HCT116 (cell line): ENCODE results near the gene SLC7A7. TPM values are rescaled to one million over a fixed set of nuclear protein-coding genes. Genes with fewer than 3 reads are reported as not detected.

ENCODE experiments used
- ATAC-seq: fragments of 200-7000 bp; cut with Tn5 transposase; 2 replicates; pipeline ENCODE4 v1.9.1; 2020; ENCODE audit warnings: mild to moderate bottlenecking, moderate library complexity
- BruUV-seq: library from RNA; stranded (reverse); fragments of 400-500 nt; replicated peaks from 2 replicates; lab custom pipeline; 2021; lab: Mats Ljungman, UMichigan
- CTCF ChIA-PET: fragments of 300-600 bp; sonication (Branson Sonifier 250); formaldehyde crosslinking; loops from one replicate; lab custom pipeline; 2021; ENCODE audit warnings: antibody characterized with exemption; lab: Charles Lee
- POLR2A ChIA-PET: fragments of 300-600, 350-600 bp; sonication (Branson Sonifier 250); formaldehyde crosslinking; loops from one replicate; lab custom pipeline; 2021; ENCODE audit warnings: antibody characterized with exemption; lab: Charles Lee
- RAD21 ChIA-PET, 2 experiments: fragments of 300-600 bp; sonication (Branson Sonifier 250); formaldehyde crosslinking; loops; one replicate each; lab custom pipeline; 2023; ENCODE audit warnings: low total read pairs in 2 of 2; ENCODE audit not compliant: uncharacterized antibody in 2 of 2, unreplicated experiment in 2 of 2, low non-redundant PET in 1 of 2; lab: Charles Lee
- DNase-seq: peaks from one replicate; pipeline ENCODE4 v3.0.0-alpha.2; 2010; ENCODE audit warnings: low read depth, low spot score
- H2AFZ ChIP-seq: fragments of 200-600 bp; shearing (Covaris generic), sonication (generic); 2 replicates; pipeline ENCODE4 v1.6.1; 2017; ENCODE audit warnings: low read depth, mixed run types, mixed read lengths, antibody characterized with exemption, low read length; ENCODE audit not compliant: poor library complexity, severe bottlenecking
- H3K27ac ChIP-seq: 2 replicates; pipeline ENCODE4 v1.5.1; 2012; ENCODE audit warnings: low read depth, low read length
- H3K27me3 ChIP-seq: fragments of 200-600 bp; sonication (generic); 2 replicates; pipeline ENCODE4 v1.6.1; 2016; ENCODE audit warnings: mixed run types, low read length, mixed read lengths; ENCODE audit not compliant: insufficient read depth
- H3K36me3 ChIP-seq, 2 experiments: fragments of 200-500 bp in 1 of 2; fragments of 200-600 bp in 1 of 2; sonication (Bioruptor generic) in 1 of 2; sonication (generic) in 1 of 2; 2 replicates each; pipeline versions ENCODE4 v1.5.1 to v1.6.1; 2014 to 2016; ENCODE audit warnings: low read length in 2 of 2, inconsistent platforms in 1 of 2, mixed read lengths in 1 of 2, mixed run types in 1 of 2; ENCODE audit not compliant: insufficient read depth in 2 of 2, control insufficient read depth in 1 of 2
- H3K4me1 ChIP-seq, 2 experiments: fragments of 200-600 bp in 1 of 2; sonication (generic) in 1 of 2; 2 replicates each; pipeline versions ENCODE4 v1.5.1 to v1.6.1; 2012 to 2017; ENCODE audit warnings: low read length in 2 of 2, inconsistent platforms in 1 of 2, mild to moderate bottlenecking in 1 of 2, mixed read lengths in 1 of 2, mixed run types in 1 of 2, moderate library complexity in 1 of 2; ENCODE audit not compliant: insufficient read depth in 2 of 2, control insufficient read depth in 1 of 2
- H3K4me2 ChIP-seq: fragments of 200-600 bp; sonication (generic); 2 replicates; pipeline ENCODE4 v1.6.1; 2017; ENCODE audit warnings: mixed run types, low read length, mixed read lengths
- H3K4me3 ChIP-seq, 2 experiments: fragments of 200-600 bp in 1 of 2; sonication (generic) in 1 of 2; replicated peaks in 1 of 2; 2 replicates each; pipeline ENCODE4 v1.5.1; 2011 to 2016; ENCODE audit warnings: low read length in 2 of 2, control low read depth in 1 of 2, low read depth in 1 of 2, mild to moderate bottlenecking in 1 of 2, mixed read lengths in 1 of 2, mixed run types in 1 of 2
- H3K79me2 ChIP-seq: fragments of 200-600 bp; sonication (generic); 2 replicates; pipeline ENCODE4 v1.6.1; 2017; ENCODE audit warnings: mild to moderate bottlenecking, mixed run types, low read length, moderate library complexity, mixed read lengths; ENCODE audit not compliant: insufficient read depth
- H3K9ac ChIP-seq: fragments of 200-600 bp; sonication (generic); 2 replicates; pipeline ENCODE4 v1.6.1; 2016; ENCODE audit warnings: low read length, mixed read lengths
- H3K9me2 ChIP-seq: fragments of 200-600 bp; sonication (generic), shearing (Covaris generic); 2 replicates; pipeline ENCODE4 v1.6.1; 2017; ENCODE audit warnings: mixed run types, mild to moderate bottlenecking, moderate library complexity; ENCODE audit not compliant: insufficient read depth
- H3K9me3 ChIP-seq, 2 experiments: fragments of 200-500 bp in 1 of 2; fragments of 200-600 bp in 1 of 2; sonication (Bioruptor generic) in 1 of 2; sonication (generic) in 1 of 2; 2 replicates each; pipeline ENCODE4 v1.6.1; 2014 to 2017; ENCODE audit warnings: low read length in 2 of 2, mixed read lengths in 2 of 2, inconsistent platforms in 1 of 2, low read depth in 1 of 2, mild to moderate bottlenecking in 1 of 2, mixed run types in 1 of 2, moderate library complexity in 1 of 2; ENCODE audit not compliant: control insufficient read depth in 1 of 2, insufficient read depth in 1 of 2
- H4K20me1 ChIP-seq: fragments of 200-600 bp; sonication (generic), shearing (Covaris generic); 2 replicates; pipeline ENCODE4 v1.6.1; 2017; ENCODE audit warnings: mixed run types, mild to moderate bottlenecking, moderate library complexity; ENCODE audit not compliant: insufficient read depth
- ATF3 ChIP-seq: IDR thresholded peaks from 2 replicates; pipeline ENCODE4 v1.6.1; 2012
- CBX3 ChIP-seq: IDR thresholded peaks from 2 replicates; pipeline ENCODE4 v1.6.1; 2012; ENCODE audit warnings: low read depth
- CEBPB ChIP-seq: IDR thresholded peaks from 2 replicates; pipeline ENCODE4 v1.6.1; 2012; ENCODE audit warnings: low read depth
- CTCF ChIP-seq, 3 experiments: fragments of 200-600 bp in 1 of 3; sonication (generic) in 1 of 3; IDR thresholded peaks in 2 of 3; conservative IDR thresholded peaks in 1 of 3; 2 replicates each; pipeline ENCODE4 v1.5.1; 2012 to 2017; ENCODE audit warnings: low read depth in 2 of 3, low read length in 2 of 3, antibody characterized with exemption in 1 of 3, borderline replicate concordance in 1 of 3, control low read depth in 1 of 3, mild to moderate bottlenecking in 1 of 3, mixed read lengths in 1 of 3, mixed run types in 1 of 3, moderate library complexity in 1 of 3; ENCODE audit not compliant: insufficient read depth in 1 of 3
- EGR1 ChIP-seq: IDR thresholded peaks from 2 replicates; pipeline ENCODE4 v1.6.1; 2012; ENCODE audit warnings: low read depth
- ELF1 ChIP-seq: IDR thresholded peaks from 2 replicates; pipeline ENCODE4 v1.6.1; 2012; ENCODE audit warnings: low read depth, borderline replicate concordance
- EZH2phosphoT487 ChIP-seq: fragments of 200-600 bp; IDR thresholded peaks from 2 replicates; pipeline ENCODE4 v1.6.1; 2018; ENCODE audit warnings: antibody characterized with exemption, borderline replicate concordance
- FOSL1 ChIP-seq: IDR thresholded peaks from 2 replicates; pipeline ENCODE4 v1.6.1; 2012; ENCODE audit warnings: low read depth
- JUND ChIP-seq: IDR thresholded peaks from 2 replicates; pipeline ENCODE4 v1.6.1; 2012
- MAX ChIP-seq: IDR thresholded peaks from 2 replicates; pipeline ENCODE4 v1.6.1; 2012
- POLR2AphosphoS5 ChIP-seq: IDR thresholded peaks from 2 replicates; pipeline ENCODE4 v1.6.1; 2011; ENCODE audit warnings: mild to moderate bottlenecking, low read depth, low read length, moderate library complexity
- RAD21 ChIP-seq: IDR thresholded peaks from 2 replicates; pipeline ENCODE4 v1.6.1; 2012; ENCODE audit warnings: low read depth, mild to moderate bottlenecking
- SIN3A ChIP-seq: IDR thresholded peaks from 2 replicates; pipeline ENCODE4 v1.6.1; 2012; ENCODE audit warnings: low read depth
- SP1 ChIP-seq: IDR thresholded peaks from 2 replicates; pipeline ENCODE4 v1.6.1; 2012; ENCODE audit warnings: low read depth
- SRF ChIP-seq: IDR thresholded peaks from 2 replicates; pipeline ENCODE4 v1.6.1; 2012; ENCODE audit warnings: low read depth
- TCF7L2 ChIP-seq: IDR thresholded peaks from 2 replicates; pipeline ENCODE4 v1.7.0; 2011; ENCODE audit warnings: borderline replicate concordance, inconsistent platforms; ENCODE audit not compliant: insufficient read depth, insufficient read length; ENCODE audit errors: extremely low read depth
- YY1 ChIP-seq: IDR thresholded peaks from 2 replicates; pipeline ENCODE4 v1.6.1; 2011; ENCODE audit warnings: low read length, low read depth, moderate library complexity, mild to moderate bottlenecking; ENCODE audit not compliant: insufficient replicate concordance; ENCODE audit errors: extremely low read depth
- ZBTB33 ChIP-seq: IDR thresholded peaks from 2 replicates; pipeline ENCODE4 v1.6.1; 2011; ENCODE audit warnings: mild to moderate bottlenecking, low read length, moderate library complexity; ENCODE audit not compliant: insufficient replicate concordance; ENCODE audit errors: extremely low read depth
- ZFX ChIP-seq: fragments of 450-650 bp; IDR thresholded peaks from 2 replicates; pipeline ENCODE4 v1.6.1; 2017
- ZNF274 ChIP-seq: fragments of 200-500 bp; sonication (Bioruptor generic); IDR thresholded peaks from 2 replicates; pipeline ENCODE4 v1.6.1; 2014; ENCODE audit warnings: mild to moderate bottlenecking, low read depth, low read length, inconsistent platforms
- intact Hi-C: fragments of 100-400 bp; cut with micrococcal nuclease; formaldehyde crosslinking; loops from 2 replicates; pipeline ENCODE4 v1.10.0; 2022
- total RNA-seq: library from RNA; stranded (reverse); gene quantifications from one replicate; pipeline ENCODE4 v1.2.1, GENCODE V29; 2021; ENCODE audit not compliant: unreplicated experiment

SLC7A7 gene
- total RNA-seq, 1 experiment from 2014 or later, result 0.27 TPM

- Histone ChIP-seq H2AFZ (no peak overlapping the region), H3K4me2 (no peak overlapping the region), H3K36me3 (no peaks in the 10 kb centered on the region), H3K9ac (no peak overlapping the region), H3K9me3 (no peaks in the 10 kb centered on the region), H4K20me1 (no peaks in the 10 kb centered on the region), H3K79me2 (no peaks in the 10 kb centered on the region), H3K27me3 (no peaks in the 10 kb centered on the region), H3K27ac (no peak overlapping the region), H3K9me2 (no peaks in the 10 kb centered on the region), H3K4me3 (no peak overlapping the region), H3K4me1 (no peaks in the 10 kb centered on the region)
- no TSS peak for BruUV-seq
- intact Hi-C loops, result no loop called here
- ChIA-PET RAD21 (no interaction called here), POLR2A (no interaction called here), CTCF (no interaction called here)
- no peak for ATAC-seq
- DNase-seq, result no peak
- TF ChIP-seq SRF (no peak), EGR1 (no peak), ATF3 (no peak), FOSL1 (no peak), TCF7L2 (no peak), ELF1 (no peak), ZFX (no peak), YY1 (no peak), ZNF274 (no peak), CTCF (IDR thresholded peaks at IDR 0.05 in 2 of 3, conservative IDR thresholded peaks at IDR 0.05 in 1 of 3; ENCODE audit: borderline replicate concordance in 1 of 3, insufficient read depth in 1 of 3, low read depth in 2 of 3, low read length in 2 of 3) (no peak), SIN3A (no peak), CBX3 (no peak), CEBPB (no peak), RAD21 (no peak), MAX (no peak), SP1 (no peak), ZBTB33 (no peak), EZH2phosphoT487 (no peak), POLR2AphosphoS5 (no peak), JUND (no peak)
These were observed 67.5 kb downstream of the SLC7A7 start for GRCh38 chr14:22747769-22748168.
